ENCODE results near the gene LHFPL3.

DNA sequence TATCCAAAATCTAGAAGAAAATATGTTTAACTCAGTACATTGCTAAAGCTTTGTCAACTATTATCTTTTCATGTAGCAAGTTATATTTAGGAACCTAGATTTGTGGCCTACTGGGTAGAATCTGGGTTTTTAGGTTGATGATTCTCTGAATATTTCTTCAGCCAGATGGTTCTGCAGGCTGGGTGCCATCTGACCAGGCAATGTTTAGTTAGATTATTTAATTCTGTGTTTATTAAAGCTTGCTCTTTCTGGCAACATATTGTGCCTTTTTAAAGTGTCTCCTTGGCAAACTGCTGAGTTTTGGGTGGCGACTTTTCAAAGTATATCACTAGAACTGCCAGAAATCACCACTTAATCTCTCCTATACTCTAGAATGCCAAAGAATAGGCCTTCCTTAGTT is 114.1 kb downstream of the LHFPL3 start:
- TF ChIP-seq EZH2 (IDR thresholded peaks at IDR 0.05; ENCODE audit: insufficient read depth, poor library complexity, severe bottlenecking) (no peak), EZH2phosphoT487 (IDR thresholded peaks at IDR 0.05; ENCODE audit: insufficient read depth, low read depth) (no peak)

Measured in GM23248 (cell line).